GM21381 (cell line): ENCODE results near the gene FLRT1.

Experiments used
- ATAC-seq: cut with Tn5 transposase; IDR thresholded peaks from one replicate; pipeline ENCODE4 v1.9.1; 2021; ENCODE audit warnings: mild to moderate bottlenecking, moderate library complexity; ENCODE audit not compliant: unreplicated experiment

FLRT1 gene

DNA sequence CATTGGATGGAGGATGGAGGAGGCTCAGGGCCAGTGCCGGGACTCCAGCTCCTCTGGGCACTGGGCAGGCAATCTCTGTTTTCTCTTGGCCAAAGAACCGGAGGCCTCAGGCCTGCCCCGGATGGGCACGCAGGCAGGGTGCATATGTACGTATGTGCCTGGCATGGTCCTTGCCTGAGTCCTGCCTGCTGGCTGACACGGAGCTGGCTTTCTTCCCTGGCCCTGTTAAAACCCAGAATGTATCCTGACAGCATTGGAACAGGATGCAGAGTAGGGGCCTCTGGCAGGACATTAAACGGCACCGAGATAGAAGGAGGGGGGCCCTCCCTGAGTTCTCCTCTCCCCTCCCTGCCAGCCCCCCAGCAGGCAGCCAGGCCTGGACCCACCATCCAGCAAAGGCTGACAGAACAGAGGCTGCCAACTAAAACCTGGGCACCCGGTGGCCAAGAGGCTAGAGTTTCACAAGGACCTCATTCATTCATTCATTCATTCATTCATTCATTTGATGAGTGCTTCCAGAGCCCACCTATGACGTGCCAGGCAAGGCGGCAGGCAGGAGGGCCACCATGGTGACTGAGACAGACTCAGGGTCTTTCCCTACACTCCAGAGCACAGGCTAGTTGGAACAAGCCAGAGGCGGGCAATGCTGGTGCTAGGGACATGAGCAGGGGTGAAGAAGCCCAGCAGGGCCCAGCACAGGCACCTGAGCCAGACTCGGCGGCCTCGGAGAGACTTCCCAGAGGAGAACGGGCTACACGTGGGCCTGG lies 28.8 kb downstream of the FLRT1 start:
- ATAC-seq = no peak

DNA sequence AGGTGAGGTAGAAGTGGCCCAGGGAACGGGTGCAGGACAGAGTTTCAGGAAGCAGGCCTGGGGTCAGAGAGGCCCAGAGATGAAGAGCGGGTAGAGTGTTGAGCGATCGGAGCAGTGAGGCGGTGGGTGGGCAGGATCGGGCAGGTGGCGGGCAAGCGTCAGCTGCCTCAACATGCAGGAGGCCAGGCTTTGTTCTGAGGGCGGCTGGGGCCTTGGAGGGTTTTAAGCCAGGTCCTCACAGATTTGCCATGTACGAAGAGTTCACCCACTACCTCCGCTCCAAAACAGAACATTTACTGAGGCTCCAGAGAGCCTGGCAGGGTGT lies 29.4 kb downstream of the FLRT1 start:
- no peak for ATAC-seq

DNA sequence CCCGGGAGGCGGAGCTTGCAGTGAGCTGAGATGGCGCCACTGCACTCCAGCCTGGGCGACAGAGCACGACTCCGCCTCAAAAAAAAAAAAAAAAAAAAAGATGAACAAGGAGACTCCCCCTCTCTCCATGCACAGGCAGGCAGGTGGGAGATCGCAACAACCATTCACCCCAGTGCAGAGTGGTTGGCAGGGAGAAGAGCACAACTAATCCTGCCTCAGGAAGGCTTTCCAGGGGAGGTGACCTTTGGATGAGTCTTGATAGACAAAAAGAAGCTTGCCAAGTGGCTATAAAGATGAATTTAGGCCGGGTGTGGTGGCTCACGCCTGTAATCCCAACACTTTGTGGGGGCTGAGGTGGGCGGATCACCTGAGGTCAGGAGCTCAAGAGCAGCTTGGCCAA lies 30.0 kb downstream of the FLRT1 start:
- ATAC-seq = no peak

DNA sequence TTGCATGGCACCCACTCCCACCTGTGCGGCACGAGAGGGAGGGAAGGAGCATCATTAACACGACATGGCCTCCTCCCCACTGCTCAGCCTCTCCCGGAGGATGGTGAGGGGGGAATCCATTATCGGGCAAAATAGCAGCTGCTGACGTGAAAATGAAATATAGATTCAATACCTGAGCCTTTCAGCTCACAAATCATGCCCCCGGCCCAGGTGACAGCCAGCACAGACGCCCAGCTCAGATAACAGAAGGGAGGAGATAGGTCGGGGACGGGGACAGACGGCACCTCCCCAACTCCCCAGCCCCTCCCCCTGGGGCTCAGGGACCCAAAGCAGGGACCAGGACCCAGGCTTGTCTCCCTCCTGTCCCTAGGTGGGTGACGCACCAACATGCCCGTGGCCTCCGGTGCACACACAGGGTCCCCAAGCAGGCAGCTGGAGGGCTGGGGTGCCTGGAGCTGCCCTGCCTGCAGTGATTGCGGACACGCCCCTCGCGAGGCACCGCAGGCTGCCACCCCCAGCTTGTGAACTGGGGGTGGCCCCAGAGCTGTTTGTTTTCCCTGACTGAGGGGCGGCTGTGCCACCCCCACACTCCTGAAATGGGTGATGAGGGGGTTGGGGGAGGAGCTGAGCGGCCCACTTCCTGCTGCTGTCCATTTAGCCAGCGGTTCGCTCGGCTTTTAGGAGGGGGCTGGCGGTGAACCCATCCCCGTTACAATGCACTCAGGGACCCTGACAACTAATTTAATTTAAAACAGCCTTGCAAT lies 31.7 kb downstream of the FLRT1 start:
- ATAC-seq = no peak

DNA sequence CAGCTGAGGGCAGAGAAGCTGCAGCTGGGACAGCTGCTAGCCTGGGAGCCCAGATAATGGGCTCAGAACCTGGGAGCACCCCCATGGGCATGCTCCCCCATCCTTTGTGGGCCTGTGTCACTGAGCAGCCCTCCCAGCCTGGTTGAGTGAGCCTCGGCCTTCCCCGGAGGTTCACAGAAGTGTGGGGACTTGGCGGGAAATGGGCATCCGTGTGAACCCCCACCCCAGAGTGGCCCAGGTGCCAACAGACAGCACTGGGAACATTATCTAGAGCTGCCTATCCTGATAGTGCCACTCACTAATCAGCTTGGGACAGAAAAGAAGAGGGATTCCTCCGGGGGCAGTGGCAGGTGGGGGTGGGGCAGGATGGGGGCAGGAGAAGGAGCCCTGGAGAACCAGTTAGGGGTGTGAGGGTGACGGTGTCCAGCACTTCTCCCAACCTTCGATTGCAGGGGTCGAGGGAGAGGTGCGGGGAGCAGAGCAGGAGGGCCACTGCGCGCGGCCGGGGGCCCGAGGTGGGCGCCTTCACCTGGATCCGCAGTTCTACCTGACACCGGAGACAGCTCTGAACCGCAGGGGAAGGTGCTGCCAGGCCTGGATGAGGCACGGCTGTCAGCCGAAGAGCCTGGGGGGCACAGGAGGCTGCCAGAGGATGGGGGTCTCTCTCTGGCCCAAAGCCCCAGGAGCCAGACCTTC lies 33.1 kb downstream of the FLRT1 start:
- no peak for ATAC-seq

DNA sequence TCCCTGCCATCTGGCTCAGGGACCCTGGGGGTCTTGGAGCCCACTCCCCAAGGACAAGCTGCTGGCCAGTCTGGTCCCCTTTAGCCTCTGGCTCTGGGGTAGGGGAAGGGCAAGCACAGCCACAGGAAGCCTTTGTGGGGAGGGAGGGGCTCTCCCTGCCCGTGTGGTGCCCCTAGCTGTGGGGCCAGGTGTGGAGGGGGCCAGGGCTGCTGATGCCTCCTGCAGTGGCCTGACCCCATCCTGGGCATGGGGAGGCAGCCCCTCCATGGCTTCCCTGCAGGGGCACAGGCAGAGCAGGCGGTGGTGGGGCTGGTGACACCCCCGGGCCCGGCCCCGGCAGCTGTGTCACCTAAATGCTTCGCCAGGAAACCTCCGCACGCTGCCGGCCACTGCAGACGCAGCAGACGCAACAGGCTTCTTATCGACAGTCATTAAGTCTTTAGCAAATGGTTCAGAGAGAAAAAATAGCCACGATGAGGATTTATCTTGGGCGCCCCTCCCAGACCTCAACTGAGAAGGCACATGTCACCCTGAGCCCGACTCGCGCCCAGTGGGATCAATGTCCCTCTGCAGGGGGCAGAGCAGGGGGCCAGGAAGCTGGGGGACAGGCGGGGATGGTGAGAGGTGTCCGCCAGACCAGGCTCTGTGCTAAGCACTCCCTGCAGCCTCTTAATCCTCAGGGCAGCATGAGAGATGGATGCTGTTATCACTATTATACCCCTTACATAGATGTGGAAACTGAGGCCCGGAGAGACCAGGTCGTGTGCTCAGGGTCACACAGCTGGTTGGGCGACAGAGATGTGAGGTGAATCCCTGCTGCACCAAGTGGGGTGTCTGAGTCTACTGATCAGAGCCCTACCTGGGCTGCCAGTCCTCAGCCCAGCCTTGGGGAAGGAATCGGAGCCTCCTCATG lies 33.9 kb downstream of the FLRT1 start:
- ATAC-seq = no peak

DNA sequence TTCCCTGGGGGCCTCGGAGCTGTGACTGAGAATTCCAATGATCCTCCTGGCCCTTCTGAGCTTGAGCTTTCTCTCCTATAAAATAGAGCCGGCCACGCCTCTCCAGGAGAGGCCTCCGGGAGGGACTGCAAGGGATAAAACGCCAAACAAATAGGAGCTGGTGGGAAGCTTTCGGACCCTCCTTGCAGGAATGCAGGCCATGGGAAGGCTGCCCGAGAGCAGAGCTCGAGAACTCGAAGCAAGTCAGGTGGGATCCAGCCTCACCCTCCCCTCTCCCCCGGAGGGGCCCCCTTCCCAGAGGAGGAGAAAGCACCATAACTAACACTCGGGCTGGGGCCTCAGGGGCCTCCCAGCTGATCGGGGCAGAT lies 34.6 kb downstream of the FLRT1 start:
- no peak for ATAC-seq

DNA sequence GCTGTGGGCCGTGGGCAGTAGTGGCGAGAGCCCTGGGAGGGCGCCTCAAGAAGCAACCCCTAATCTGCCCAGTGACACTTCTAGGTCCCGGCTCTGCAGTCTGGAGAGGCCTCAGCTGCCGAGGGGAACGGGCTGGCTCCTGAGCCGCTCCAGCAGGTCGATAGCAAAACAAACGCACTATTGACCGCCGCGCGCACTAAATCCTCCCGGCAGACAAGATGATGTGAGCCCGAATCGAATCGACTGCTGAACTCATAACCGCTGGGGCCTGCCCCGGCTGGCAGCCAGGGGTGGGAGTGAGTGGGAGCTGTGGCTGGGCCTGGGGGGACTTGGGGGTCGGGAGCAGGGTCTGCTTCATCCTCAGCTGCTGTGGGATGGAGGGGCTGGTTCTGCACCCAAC lies 36.1 kb downstream of the FLRT1 start:
- ATAC-seq = no peak

DNA sequence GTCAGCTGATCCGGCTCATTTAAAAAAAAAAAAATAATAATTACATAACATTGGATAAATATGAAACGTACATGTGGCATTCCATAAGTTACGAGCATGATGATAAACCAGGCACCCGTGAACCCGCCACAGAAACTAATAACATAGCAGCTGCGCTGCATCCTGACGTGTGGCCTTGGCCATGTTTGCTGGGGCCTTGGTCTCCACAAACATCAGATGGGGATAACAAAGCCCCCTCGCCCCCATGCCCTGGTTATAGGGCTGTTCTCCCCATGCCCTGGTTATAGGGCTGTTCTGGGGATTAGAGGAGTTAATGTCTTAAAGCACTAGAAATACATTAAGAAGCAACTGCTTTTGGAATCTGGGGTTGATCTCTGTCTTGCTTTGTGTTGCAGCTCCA lies 36.7 kb downstream of the FLRT1 start:
- ATAC-seq = no peak

DNA sequence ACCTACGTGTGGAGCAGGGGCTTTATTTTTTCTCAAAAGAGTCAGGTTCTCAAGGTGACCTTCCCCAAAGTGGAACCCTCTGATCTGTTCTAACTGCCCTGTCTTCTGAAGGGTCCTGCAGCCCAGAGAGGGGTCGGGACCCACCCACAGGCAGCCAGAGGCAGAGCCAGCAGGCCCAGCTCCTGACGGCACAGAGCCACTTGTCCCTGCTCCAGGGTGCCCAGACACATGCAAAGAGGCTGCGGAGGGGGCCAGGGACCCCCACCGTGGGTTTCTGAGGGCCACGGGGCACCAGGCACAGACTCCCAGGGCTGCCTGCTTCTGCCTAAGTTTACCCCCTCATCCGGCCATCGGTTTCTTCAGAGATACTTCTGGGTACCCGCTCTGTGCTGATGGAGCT lies 37.1 kb downstream of the FLRT1 start:
- no peak for ATAC-seq

DNA sequence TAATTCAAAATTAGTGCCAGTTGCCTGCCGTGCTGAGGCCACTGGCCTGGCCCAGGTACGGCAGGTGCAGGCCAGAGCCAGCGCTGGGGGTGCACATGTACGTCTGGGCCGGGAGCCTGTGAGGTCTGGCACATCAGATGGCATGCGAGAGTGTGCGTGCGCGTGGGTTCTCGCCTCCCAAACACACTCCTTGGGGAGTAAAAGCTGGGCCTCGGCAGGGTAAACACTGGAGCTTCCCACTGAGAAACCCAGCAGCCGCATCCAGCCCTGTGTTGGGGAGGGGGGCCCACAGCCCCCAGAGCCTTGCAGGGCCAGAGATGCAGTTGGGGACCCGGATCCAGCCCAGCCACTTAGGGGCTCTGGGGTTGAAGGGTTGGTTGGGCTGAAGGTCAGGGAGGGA lies 37.8 kb downstream of the FLRT1 start:
- ATAC-seq = no peak

DNA sequence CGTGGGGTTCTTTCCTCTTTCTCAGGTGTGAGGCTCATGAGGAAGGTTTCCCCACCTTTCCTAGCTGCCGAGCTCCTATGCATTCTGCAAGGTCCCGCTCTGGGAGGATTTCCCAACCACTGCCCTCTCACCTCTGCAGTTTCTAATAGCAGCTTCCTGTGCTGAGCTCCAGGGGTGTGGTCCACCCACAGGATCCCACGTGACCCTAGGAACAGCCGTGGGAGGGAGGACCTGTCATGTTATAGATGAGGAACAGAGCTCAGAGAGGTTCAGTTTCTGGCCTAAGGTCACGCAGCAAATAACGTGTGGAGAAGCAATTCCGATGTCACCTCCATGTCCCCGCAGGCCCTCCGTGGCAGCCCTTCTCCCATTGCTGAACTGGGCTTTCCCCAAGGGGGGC lies 38.5 kb downstream of the FLRT1 start:
- ATAC-seq = no peak

DNA sequence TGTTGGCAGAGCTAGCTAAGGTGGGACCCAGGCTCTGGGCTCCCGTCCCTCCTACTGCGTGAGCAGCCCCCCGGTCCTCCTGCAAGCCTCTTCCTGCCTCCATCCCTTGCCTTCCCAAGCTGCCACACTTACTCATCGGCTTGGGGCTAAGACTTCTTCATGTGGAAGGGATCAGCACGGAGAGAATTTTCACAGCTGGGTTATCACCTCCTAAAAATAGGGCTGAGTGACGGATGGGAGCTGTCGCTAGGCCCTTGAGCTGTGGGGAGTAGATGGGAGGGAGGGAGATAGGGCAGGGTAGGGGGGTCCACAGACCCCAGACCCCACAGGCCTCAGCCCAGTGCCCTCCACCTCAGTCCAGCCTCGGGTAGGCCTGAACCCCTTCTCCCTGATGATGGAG lies 41.0 kb downstream of the FLRT1 start:
- ATAC-seq = no peak

DNA sequence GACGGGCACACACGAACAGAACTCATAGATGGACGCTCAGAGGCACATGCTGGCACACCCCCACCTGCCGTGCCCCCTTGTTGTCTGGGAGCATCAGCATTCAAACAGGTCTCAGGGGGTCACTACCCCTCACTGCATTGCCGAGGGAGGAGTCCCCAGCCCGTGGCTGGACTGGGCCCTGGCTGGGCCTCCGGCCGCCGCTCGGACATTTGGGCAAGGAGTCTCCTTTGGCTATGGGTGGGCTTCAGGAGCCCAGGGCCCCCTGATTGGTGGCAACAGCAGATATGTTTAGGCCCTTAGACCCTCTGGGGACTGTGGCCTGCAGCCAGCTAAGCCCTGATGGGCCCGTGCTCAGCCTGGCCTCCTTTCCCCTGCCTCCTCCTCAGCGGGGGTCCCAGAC lies 41.9 kb downstream of the FLRT1 start:
- no peak for ATAC-seq

DNA sequence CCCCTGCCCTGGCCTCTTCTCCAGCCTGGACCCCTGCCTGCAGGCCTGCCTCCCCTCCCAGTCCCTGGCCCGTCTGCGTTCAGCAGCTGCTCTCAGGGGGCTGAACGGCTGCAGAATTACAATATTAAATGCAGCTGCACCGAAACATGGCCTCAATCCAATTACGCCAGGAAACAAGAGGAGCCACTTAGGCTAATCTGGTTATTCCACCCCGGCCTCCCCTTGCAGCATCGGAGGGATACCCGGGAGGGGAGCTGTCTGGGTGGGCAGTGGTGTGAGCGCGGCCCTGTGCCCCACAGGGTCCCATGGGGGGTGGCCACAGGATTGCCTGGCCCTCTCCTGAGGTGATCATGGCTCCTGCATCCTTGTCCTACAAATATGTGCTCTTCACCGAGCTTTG lies 42.6 kb downstream of the FLRT1 start:
- ATAC-seq = no peak

DNA sequence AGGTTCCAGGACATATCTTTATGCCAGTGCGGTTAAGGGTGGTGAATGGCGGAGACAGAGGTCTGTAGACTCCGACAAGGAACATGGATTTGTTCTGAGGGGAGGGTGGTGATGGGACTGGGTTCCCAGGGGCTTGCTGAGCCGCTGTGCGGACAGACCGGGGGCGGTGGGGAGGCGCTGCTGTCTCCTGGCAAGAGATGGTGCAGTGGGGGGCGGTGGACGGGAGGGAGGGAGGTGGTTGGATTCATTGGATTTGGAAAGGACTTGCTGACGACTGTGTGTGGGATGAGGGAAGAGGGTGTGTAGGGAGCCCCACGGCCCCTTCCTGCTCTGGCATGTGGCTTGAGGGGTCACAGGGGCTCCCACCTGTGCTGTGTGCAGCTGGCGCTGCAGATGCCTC lies 43.2 kb downstream of the FLRT1 start:
- ATAC-seq = no peak

DNA sequence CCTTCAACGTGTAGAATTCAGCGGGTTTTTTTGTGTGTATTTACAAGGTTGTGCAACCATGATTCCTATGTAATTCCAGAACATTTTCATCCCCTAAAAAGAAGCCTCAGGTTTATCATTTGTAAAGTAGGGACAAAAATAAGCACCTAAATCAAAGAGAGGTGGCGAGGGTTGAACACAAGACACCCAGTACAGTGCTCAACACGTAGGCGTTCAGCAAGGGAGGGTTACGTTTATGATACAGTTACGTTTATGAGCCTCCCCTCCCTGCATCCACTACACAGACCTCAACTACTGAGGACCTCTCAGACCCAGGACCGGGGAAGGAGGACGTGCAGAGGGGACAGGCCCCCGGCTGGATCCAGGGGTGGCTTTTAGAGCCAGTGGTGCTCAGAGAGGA lies 44.7 kb downstream of the FLRT1 start:
- no peak for ATAC-seq

DNA sequence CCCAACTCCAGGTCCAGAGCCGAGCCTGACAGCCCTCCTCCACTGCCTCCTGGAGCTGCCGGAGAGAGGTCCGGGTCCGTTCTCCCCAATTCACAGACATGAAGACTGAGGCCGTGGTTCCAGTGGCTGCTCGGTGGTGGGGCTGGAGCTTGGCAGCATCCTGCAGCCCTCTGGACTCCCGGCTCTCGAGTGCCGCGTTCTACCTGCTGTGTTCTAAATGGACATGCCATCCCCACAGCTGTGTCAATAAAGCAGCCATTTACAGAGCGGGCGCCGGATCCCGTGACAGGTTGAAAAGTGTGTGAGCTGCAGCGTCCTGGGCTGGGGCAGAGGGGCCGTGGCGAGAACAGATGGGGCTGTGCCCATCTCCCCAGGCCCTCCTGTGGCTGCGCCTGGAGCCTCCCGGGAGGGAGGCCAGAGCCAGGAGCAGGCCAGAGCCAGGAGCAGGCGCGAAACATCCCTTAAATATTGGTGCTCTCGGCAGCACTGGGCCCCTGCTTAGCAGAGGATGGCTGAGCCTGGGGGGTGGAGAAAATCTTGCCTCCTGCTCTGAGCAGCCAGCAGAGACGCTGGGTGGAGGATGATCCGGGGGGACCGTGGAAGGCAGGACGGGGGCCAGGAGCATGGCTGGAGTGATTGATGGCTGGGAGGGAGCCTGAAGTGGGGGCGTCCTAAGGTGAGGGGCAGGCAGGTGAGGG lies 46.2 kb downstream of the FLRT1 start:
- ATAC-seq = no peak

DNA sequence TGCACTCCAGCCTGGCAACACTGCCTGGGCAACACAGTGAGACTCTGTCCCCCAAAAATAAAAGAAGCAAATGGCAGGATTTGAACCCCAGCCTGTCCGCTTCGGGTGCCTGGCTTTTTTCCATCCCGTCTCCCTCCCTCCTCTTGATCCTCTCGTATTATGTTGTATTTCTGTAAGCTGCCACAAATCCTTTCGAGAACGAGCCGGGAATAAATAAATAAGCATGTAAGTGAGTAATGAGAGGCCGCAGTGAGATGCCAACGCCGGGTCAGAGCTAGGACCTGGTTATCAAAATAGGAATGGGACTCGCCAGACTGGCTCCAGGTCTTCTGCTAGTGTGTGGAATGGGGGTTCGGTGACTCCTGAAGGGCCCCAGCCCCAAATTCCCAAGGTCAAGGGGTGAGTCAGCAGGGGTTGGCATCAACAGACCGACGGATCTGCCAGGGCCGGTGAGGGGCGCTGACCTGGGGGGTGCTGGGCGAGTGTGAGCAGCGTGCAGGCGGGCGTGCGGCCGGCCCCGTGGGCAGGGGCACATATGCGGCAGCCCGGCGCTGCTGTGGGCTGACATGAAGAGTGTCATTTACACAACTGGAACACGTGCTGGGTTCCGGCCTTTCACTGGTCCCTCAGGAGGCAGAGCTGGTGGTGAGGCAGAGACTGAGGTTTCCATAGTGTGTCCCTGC lies 47.8 kb downstream of the FLRT1 start:
- ATAC-seq = no peak
